Left lung (tissue), 10 donors: Measurements from ENCODE around the gene PGLYRP3. TPM values are rescaled to one million over a fixed set of nuclear protein-coding genes. Genes with fewer than 3 reads are reported as not detected.
"Not testable (repeated sequence)": the region's sequence is repeated elsewhere in the genome, so short reads cannot be mapped to it uniquely, and the experiment has no call there.

Experiments used
- ATAC-seq: fragments of 200-7000 bp; cut with Tn5 transposase; one replicate; pipeline ENCODE4 v1.9.1; 2020; ENCODE audit warnings: moderate library complexity
- DNase-seq, 4 donors: peaks; one replicate each; pipeline ENCODE4 v3.0.0-alpha.2; 2013 to 2020
- H3K27ac ChIP-seq, 2 donors: fragments of 200-600 bp; sonication (generic) in 1 of 2; one replicate each; pipeline versions ENCODE4 v1.5.0 to v1.8.0; 2020 to 2021
- H3K27me3 ChIP-seq, 2 donors: fragments of 200-600 bp; sonication (generic) in 1 of 2; one replicate each; pipeline versions ENCODE4 v1.5.0 to v1.8.0; 2020 to 2021
- H3K36me3 ChIP-seq, 2 donors: fragments of 200-600 bp; sonication (generic) in 1 of 2; one replicate each; pipeline versions ENCODE4 v1.5.0 to v1.8.0; 2020 to 2021
- H3K4me1 ChIP-seq, 2 donors: fragments of 200-600 bp; one replicate each; pipeline ENCODE4 v1.8.0; 2021
- H3K4me3 ChIP-seq, 2 donors: fragments of 200-600 bp; sonication (generic) in 1 of 2; one replicate each; pipeline versions ENCODE4 v1.5.0 to v1.8.0; 2020 to 2021; ENCODE audit warnings: mild to moderate bottlenecking in 1 of 2
- H3K9me3 ChIP-seq, 2 donors: fragments of 200-600 bp; sonication (generic) in 1 of 2; one replicate each; pipeline versions ENCODE4 v1.5.0 to v1.8.0; 2020 to 2021
- intact Hi-C, 2 donors: fragments of 100-400 bp; cut with DNase I; formaldehyde crosslinking; loops; one replicate each; pipeline versions ENCODE4 v1.11.2 to v1.14.2; 2022
- polyA plus RNA-seq, 6 donors: library from polyadenylated mRNA; unstranded; fragments of 120-200 nt; gene quantifications; one replicate each; pipeline ENCODE4 v1.2.1, GENCODE V29; 2013; ENCODE audit not compliant: insufficient read length in 6 of 6
- total RNA-seq, 2 donors: library from RNA; stranded (reverse); fragmentation: NEBNext Ultra II Directional; extraction: Animal tissue kit (Norgen Biotek cat#: 25700); gene quantifications; one replicate each; pipeline ENCODE4 v1.2.1, GENCODE V29; 2021
- TF ChIP-seq, protein P1 (sequence below), 2 donors: fragments of 200-600 bp; sonication (generic) in 1 of 2; IDR thresholded peaks; one replicate each; pipeline versions ENCODE4 v1.5.0 to v1.8.0; 2021; ENCODE audit warnings: antibody characterized with exemption in 2 of 2
- donor health status: DM: no; HTN: yes; CAD: no.
- donor health status: DM: no; HTN: no; CAD: no.

PGLYRP3 gene
- total and polyA plus RNA-seq, 8 donors, result not detected

DNA sequence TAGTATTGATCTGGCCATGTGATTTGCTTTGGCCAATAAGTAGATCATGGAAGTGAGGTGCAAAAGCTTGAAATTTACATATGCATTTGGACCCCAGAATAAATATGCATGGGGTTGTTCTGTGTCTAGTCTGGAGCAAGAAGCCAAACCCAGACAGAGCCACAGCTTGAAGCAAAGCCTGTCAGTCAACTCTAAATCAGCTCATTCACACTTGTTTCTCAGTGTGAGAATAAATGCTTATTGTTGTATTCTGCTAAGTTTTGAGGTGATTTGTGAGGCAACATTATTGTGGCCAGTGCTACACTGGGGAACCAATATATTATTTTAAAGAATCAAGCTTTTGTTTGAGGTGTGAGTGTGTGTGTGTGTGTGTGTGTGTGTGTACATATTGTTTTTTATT lies 12.2 kb upstream of the PGLYRP3 start:
- Histone ChIP-seq H3K4me1 (no peaks in the 10 kb centered on the region), H3K36me3 (no peaks in the 10 kb centered on the region), H3K27ac (no peak overlapping the region), H3K4me3 (no peak overlapping the region), H3K9me3 (peaks cover 0 to 36% of the 10 kb centered on the region in 2 donors), H3K27me3 (no peaks in the 10 kb centered on the region)
- DNase-seq, result no peak
- TF ChIP-seq, protein P1, sequence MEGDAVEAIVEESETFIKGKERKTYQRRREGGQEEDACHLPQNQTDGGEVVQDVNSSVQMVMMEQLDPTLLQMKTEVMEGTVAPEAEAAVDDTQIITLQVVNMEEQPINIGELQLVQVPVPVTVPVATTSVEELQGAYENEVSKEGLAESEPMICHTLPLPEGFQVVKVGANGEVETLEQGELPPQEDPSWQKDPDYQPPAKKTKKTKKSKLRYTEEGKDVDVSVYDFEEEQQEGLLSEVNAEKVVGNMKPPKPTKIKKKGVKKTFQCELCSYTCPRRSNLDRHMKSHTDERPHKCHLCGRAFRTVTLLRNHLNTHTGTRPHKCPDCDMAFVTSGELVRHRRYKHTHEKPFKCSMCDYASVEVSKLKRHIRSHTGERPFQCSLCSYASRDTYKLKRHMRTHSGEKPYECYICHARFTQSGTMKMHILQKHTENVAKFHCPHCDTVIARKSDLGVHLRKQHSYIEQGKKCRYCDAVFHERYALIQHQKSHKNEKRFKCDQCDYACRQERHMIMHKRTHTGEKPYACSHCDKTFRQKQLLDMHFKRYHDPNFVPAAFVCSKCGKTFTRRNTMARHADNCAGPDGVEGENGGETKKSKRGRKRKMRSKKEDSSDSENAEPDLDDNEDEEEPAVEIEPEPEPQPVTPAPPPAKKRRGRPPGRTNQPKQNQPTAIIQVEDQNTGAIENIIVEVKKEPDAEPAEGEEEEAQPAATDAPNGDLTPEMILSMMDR (IDR thresholded peaks at IDR 0.05), result no peak
- intact Hi-C loops, result no loop called here
- no peak for ATAC-seq

DNA sequence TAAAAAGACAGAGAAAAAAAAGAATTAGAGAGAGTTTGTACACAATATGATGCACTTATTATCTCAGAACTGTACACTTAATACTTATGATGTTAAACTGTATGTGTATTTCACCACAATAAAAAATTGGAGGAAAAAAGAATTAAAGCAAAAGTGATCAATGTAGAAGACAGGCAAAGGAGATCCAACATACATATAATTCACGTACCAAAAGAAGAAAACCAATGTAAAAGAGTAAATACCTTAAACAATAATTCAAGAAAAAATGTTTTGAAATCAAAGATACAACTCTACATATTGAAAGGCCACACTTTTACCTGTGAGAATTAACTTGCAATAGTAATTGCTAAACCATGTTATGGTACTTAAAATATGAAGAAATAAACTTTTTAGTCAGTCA lies 9.8 kb upstream of the PGLYRP3 start:
- TF ChIP-seq, protein P1 (IDR thresholded peaks at IDR 0.05), result no peak
- H3K4me1 ChIP-seq, result no peaks in the 10 kb centered on the region
- DNase-seq (no peak), ATAC-seq (no peak)
- H3K9me3 ChIP-seq, result peaks cover 0 to 31% of the 10 kb centered on the region in 2 donors
- no peak overlapping the region for H3K4me3 ChIP-seq
- no peak overlapping the region for H3K27ac ChIP-seq
- intact Hi-C loops, result no loop called here
- no peaks in the 10 kb centered on the region for H3K36me3 ChIP-seq
- H3K27me3 ChIP-seq, result no peaks in the 10 kb centered on the region

DNA sequence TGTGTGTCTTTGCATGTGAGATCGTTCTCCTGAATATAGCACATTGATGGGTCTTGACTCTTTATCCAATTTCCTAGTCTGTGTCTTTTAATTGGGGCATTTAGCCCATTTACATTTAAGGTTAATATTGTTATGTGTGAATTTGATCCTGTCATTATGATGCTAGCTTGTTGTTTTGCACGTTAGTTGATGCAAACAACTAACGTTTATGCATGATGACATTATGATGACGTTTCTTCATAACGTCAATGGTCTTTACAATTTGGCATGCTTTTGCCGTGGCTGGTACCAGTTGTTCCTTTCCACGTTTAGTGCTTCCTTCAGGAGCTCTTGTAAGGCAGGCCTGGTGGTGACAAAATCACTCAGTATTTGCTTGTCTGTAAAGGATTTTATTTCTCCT lies 5.4 kb upstream of the PGLYRP3 start:
- intact Hi-C loops, H3K27me3 ChIP-seq: not testable (repeated sequence)

DNA sequence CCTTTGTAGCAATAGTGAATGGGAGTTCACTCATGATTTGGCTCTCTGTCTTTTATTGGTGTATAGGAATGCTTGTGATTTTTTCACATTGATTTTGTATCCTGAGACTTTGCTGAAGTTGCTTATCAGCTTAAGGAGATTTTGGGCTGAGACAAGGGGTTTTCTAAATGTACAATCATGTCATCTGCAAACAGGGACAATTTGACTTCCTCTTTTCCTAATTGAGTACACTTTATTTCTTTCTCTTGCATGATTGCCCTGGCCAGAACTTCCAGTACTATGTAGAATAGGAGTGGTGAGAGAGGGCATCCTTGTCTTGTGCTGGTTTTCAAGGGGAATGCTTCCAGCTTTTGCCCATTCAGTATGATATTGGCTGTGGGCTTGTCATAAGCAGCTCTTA lies 3.3 kb upstream of the PGLYRP3 start:
- H3K9me3 ChIP-seq, H3K4me3 ChIP-seq, H3K27ac ChIP-seq, H3K36me3 ChIP-seq, ATAC-seq, intact Hi-C loops, H3K27me3 ChIP-seq, H3K4me1 ChIP-seq, DNase-seq: not testable (repeated sequence)

More for the DNA sequence above, 5.4 kb upstream of the PGLYRP3 start:
- H3K4me3 ChIP-seq, H3K36me3 ChIP-seq, ATAC-seq, H3K4me1 ChIP-seq, DNase-seq, H3K27ac ChIP-seq: not testable (repeated sequence)
- peaks cover 0 to 14% of the 10 kb centered on the region in 2 donors for H3K9me3 ChIP-seq

DNA sequence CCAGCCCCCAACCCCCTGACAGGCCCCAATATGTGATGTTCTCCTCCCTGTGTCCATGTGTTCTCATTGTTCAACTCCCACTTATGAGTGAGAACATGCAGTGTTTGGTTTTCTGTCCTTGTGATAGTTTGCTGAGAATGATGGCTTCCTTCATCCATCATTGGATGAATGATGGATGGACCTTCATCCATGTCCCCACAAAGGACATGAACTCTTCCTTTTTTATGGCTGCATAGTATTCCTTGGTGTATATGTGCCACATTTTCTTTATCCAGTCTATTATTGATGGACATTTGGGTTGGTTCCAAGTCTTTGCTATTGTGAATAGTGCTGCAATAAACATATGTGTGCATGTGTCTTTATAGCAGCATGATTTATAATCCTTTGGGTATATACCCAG lies 1.6 kb upstream of the PGLYRP3 start:
- H3K9me3 ChIP-seq, H3K27ac ChIP-seq, DNase-seq, H3K27me3 ChIP-seq, H3K4me1 ChIP-seq, ATAC-seq, H3K4me3 ChIP-seq, H3K36me3 ChIP-seq, intact Hi-C loops: not testable (repeated sequence)

DNA sequence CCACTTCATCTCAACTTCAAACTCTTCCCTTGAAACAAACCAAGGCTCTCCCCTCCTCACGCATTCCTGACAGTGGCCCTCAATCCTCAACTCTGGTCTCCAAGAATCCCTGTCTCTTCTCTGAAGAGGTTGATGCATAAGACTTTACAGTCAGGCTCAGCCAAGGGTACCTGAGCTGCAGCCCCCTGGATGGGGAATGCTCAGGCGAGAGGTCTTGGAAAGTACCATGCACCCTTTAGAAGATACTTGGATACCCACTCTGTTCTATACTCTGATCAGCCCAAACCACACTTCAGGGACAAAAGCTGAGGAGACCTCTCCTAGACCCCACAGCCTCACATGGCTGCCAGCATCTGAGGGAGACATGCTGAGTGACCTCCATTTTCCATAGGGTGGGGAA lies 536 bp upstream of the PGLYRP3 start:
- H3K27me3 ChIP-seq, result no peaks in the 10 kb centered on the region
- no peak for DNase-seq
- TF ChIP-seq, protein P1 (IDR thresholded peaks at IDR 0.05), result no peak
- no peaks in the 10 kb centered on the region for H3K4me1 ChIP-seq
- H3K4me3 ChIP-seq, result no peak overlapping the region
- no peak overlapping the region for H3K27ac ChIP-seq
- H3K36me3 ChIP-seq, result no peaks in the 10 kb centered on the region
- ATAC-seq, result no peak
- no peaks in the 10 kb centered on the region for H3K9me3 ChIP-seq
- intact Hi-C loops, result no loop called here

DNA sequence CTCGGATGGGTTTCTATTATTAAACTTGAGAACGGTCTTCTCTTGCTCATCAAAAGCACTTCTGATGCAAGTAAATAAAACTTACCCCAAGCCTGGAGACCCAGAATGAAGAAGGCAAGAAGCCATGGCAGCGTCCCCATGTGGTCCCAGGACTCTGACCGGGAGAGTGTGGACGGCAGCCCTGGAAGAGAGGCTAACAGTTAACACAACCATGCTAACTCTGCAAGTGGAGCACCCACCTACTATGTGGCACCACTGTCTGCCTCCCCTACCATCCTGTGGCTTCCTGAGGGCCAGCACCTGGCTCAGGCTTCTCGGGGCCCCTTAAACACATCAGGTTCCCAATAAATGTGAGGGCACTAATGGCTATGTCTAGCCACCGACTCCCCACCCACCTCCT lies 2.2 kb downstream of the PGLYRP3 start:
- H3K27ac ChIP-seq, result no peak overlapping the region
- intact Hi-C loops, result no loop called here
- peaks cover 0 to 18% of the 10 kb centered on the region in 2 donors for H3K27me3 ChIP-seq
- no peak for ATAC-seq
- H3K4me3 ChIP-seq, result no peak overlapping the region
- no peaks in the 10 kb centered on the region for H3K36me3 ChIP-seq
- H3K9me3 ChIP-seq, result no peaks in the 10 kb centered on the region
- no peaks in the 10 kb centered on the region for H3K4me1 ChIP-seq
- TF ChIP-seq, protein P1 (IDR thresholded peaks at IDR 0.05), result no peak
- no peak for DNase-seq
